BE2C (cell line): ENCODE data around the gene ANXA3.

Experiments
- DNase-seq: peaks from one replicate; pipeline ENCODE4 v3.0.0-alpha.2; 2020
- H3K27me3 ChIP-seq: fragments of 250-450 bp; sonication (Bioruptor Pico); 2 replicates; pipeline ENCODE4 v1.5.1; 2020; ENCODE audit warnings: mild to moderate bottlenecking
- H3K36me3 ChIP-seq: fragments of 250-450 bp; sonication (Bioruptor Pico); 2 replicates; pipeline ENCODE4 v1.5.1; 2020; ENCODE audit warnings: mild to moderate bottlenecking
- H3K4me1 ChIP-seq: fragments of 250-450 bp; sonication (Bioruptor Pico); 2 replicates; pipeline ENCODE4 v1.5.1; 2020
- H3K4me3 ChIP-seq: 2 replicates; pipeline ENCODE4 v1.5.1; 2011; ENCODE audit warnings: low read depth, low read length
- H3K9me3 ChIP-seq: fragments of 250-450 bp; sonication (Bioruptor Pico); 2 replicates; pipeline ENCODE4 v1.5.1; 2020
- CTCF ChIP-seq: IDR thresholded peaks from 2 replicates; pipeline ENCODE4 v1.5.1; 2012; ENCODE audit warnings: mild to moderate bottlenecking, low read depth, low read length

The ANXA3 gene

GRCh38 chr4:78616046-78616498 lies 64.5 kb downstream of the ANXA3 start:
- Histone ChIP-seq H3K36me3 (no peaks in the 10 kb centered on the region), H3K4me3 (no peak overlapping the region), H3K27me3 (no peaks in the 10 kb centered on the region), H3K9me3 (no peaks in the 10 kb centered on the region), H3K4me1 (peaks cover 1% of the 10 kb centered on the region)
- no peak for DNase-seq
- no peak for TF ChIP-seq CTCF

GRCh38 chr4:78618436-78618835 lies 66.9 kb downstream of the ANXA3 start:
- no peak for TF ChIP-seq CTCF
- no peak overlapping the region for H3K4me3 ChIP-seq
- no peaks in the 10 kb centered on the region for H3K9me3 ChIP-seq
- H3K4me1 ChIP-seq, result peaks cover 18% of the 10 kb centered on the region
- no peaks in the 10 kb centered on the region for H3K27me3 ChIP-seq
- no peak for DNase-seq
- H3K36me3 ChIP-seq, result no peaks in the 10 kb centered on the region

GRCh38 chr4:78621395-78621794 lies 69.8 kb downstream of the ANXA3 start:
- H3K27me3 ChIP-seq, result no peaks in the 10 kb centered on the region

GRCh38 chr4:78622253-78622979 lies 70.8 kb downstream of the ANXA3 start:
- Histone ChIP-seq H3K36me3 (no peaks in the 10 kb centered on the region), H3K27me3 (no peaks in the 10 kb centered on the region), H3K9me3 (no peaks in the 10 kb centered on the region), H3K4me1 (peaks cover 18% of the 10 kb centered on the region), H3K4me3 (no peak overlapping the region)
- TF ChIP-seq CTCF, result no peak
- DNase-seq, result no peak

More at GRCh38 chr4:78621395-78621794, 69.8 kb downstream of the ANXA3 start:
- TF ChIP-seq CTCF, result no peak
- H3K4me3 ChIP-seq, result no peak overlapping the region
- no peaks in the 10 kb centered on the region for H3K9me3 ChIP-seq
- peaks cover 18% of the 10 kb centered on the region for H3K4me1 ChIP-seq
- no peaks in the 10 kb centered on the region for H3K36me3 ChIP-seq
- DNase-seq, result no peak

- DNase-seq, result no peak
Observed at GRCh38 chr4:78624048-78624447, 72.5 kb downstream of the ANXA3 start.

More at GRCh38 chr4:78624048-78624447, 72.5 kb downstream of the ANXA3 start:
- no peak for TF ChIP-seq CTCF
- Histone ChIP-seq H3K27me3 (no peaks in the 10 kb centered on the region), H3K9me3 (no peaks in the 10 kb centered on the region), H3K4me1 (peaks cover 26% of the 10 kb centered on the region), H3K36me3 (no peaks in the 10 kb centered on the region), H3K4me3 (no peak overlapping the region)
